K562 (cell line): Measurements from ENCODE around the gene HCRTR1.

Source experiments
- ATF7 ChIP-seq: fragments of 450-650 bp; IDR thresholded peaks from 2 replicates; pipeline ENCODE4 v1.7.1; 2014; ENCODE audit warnings: mild to moderate bottlenecking, moderate library complexity
- CTCF ChIP-seq, 3 experiments: IDR thresholded peaks in 2 of 3; conservative IDR thresholded peaks in 1 of 3; 2 replicates each; pipeline ENCODE4 v1.5.1; 2011 to 2012; ENCODE audit warnings: low read length in 3 of 3, mild to moderate bottlenecking in 3 of 3, control low read depth in 2 of 3, improper control_type of control experiment in 1 of 3, inconsistent platforms in 1 of 3, low read depth in 1 of 3, mixed read lengths in 1 of 3, moderate library complexity in 1 of 3; ENCODE audit not compliant: insufficient read depth in 2 of 3
- EP300 ChIP-seq: IDR thresholded peaks from 2 replicates; pipeline ENCODE4 v1.6.1; 2012; ENCODE audit warnings: low read length, improper control_type of control experiment
- FOXK2 ChIP-seq, 2 experiments: fragments of 450-650 bp; IDR thresholded peaks in 1 of 2; conservative IDR thresholded peaks in 1 of 2; 2 replicates each; pipeline ENCODE4 v1.6.1; 2016; ENCODE audit warnings: low read depth in 2 of 2, mild to moderate bottlenecking in 1 of 2
- NFRKB ChIP-seq: fragments of 450-650 bp; IDR thresholded peaks from 2 replicates; pipeline ENCODE4 v1.6.1; 2016; ENCODE audit warnings: low read depth
- PBX2 ChIP-seq, 2 experiments: IDR thresholded peaks in 1 of 2; conservative IDR thresholded peaks in 1 of 2; 2 replicates each; pipeline ENCODE4 v1.6.1; 2016; ENCODE audit warnings: low read depth in 2 of 2, mild to moderate bottlenecking in 1 of 2, missing compliant biosample characterization in 1 of 2, missing genetic modification characterization in 1 of 2, moderate library complexity in 1 of 2
- POLR2AphosphoS5 ChIP-seq: IDR thresholded peaks from 2 replicates; pipeline ENCODE4 v1.6.1; 2011; ENCODE audit warnings: mild to moderate bottlenecking, low read depth, low read length, moderate library complexity; ENCODE audit not compliant: control insufficient read depth, insufficient read depth
- YY1 ChIP-seq, 3 experiments: IDR thresholded peaks; 2 replicates each; pipeline ENCODE4 v1.6.1; 2011; ENCODE audit warnings: low read length in 2 of 3, mild to moderate bottlenecking in 2 of 3, moderate library complexity in 2 of 3, borderline replicate concordance in 1 of 3, control low read depth in 1 of 3, low read depth in 1 of 3; ENCODE audit not compliant: insufficient read depth in 3 of 3, insufficient replicate concordance in 2 of 3, control insufficient read depth in 1 of 3, insufficient read length in 1 of 3; ENCODE audit errors: extremely low read depth in 1 of 3
- ZNF354B ChIP-seq: fragments of 250-450 bp; sonication (Bioruptor Pico); IDR thresholded peaks from 2 replicates; pipeline ENCODE4 v1.4.0; 2020
- TF ChIP-seq, protein P1 (sequence below): sonication (generic); formaldehyde crosslinking; IDR thresholded peaks from 2 replicates; pipeline ENCODE4 v1.8.0; 2023; ENCODE audit warnings: missing genetic modification reagents, mild to moderate bottlenecking, borderline replicate concordance
- TF ChIP-seq, protein P2 (sequence below): sonication (generic); formaldehyde crosslinking; IDR thresholded peaks from 2 replicates; pipeline ENCODE4 v1.8.1; 2023; ENCODE audit warnings: mild to moderate bottlenecking, missing genetic modification reagents

GRCh38 chr1:31591425-31592093, 25.9 kb upstream of the HCRTR1 start:
- no peak for TF ChIP-seq EP300
- no peak for TF ChIP-seq PBX2 (CRISPR knock-in tag; IDR thresholded peaks at IDR 0.05; ENCODE audit: low read depth)
- TF ChIP-seq PBX2 (tag; conservative IDR thresholded peaks at IDR 0.05; ENCODE audit: low read depth) = no peak
- TF ChIP-seq CTCF (IDR thresholded peaks at IDR 0.05 in 2 of 3, conservative IDR thresholded peaks at IDR 0.05 in 1 of 3; ENCODE audit: insufficient read depth in 2 of 3, low read depth in 1 of 3, low read length in 3 of 3) = no peak
- no peak for TF ChIP-seq FOXK2 (conservative IDR thresholded peaks at IDR 0.05 in 1 of 2, IDR thresholded peaks at IDR 0.05 in 1 of 2; ENCODE audit: low read depth in 2 of 2)
- no peak for TF ChIP-seq POLR2AphosphoS5
- TF ChIP-seq, protein P1, sequence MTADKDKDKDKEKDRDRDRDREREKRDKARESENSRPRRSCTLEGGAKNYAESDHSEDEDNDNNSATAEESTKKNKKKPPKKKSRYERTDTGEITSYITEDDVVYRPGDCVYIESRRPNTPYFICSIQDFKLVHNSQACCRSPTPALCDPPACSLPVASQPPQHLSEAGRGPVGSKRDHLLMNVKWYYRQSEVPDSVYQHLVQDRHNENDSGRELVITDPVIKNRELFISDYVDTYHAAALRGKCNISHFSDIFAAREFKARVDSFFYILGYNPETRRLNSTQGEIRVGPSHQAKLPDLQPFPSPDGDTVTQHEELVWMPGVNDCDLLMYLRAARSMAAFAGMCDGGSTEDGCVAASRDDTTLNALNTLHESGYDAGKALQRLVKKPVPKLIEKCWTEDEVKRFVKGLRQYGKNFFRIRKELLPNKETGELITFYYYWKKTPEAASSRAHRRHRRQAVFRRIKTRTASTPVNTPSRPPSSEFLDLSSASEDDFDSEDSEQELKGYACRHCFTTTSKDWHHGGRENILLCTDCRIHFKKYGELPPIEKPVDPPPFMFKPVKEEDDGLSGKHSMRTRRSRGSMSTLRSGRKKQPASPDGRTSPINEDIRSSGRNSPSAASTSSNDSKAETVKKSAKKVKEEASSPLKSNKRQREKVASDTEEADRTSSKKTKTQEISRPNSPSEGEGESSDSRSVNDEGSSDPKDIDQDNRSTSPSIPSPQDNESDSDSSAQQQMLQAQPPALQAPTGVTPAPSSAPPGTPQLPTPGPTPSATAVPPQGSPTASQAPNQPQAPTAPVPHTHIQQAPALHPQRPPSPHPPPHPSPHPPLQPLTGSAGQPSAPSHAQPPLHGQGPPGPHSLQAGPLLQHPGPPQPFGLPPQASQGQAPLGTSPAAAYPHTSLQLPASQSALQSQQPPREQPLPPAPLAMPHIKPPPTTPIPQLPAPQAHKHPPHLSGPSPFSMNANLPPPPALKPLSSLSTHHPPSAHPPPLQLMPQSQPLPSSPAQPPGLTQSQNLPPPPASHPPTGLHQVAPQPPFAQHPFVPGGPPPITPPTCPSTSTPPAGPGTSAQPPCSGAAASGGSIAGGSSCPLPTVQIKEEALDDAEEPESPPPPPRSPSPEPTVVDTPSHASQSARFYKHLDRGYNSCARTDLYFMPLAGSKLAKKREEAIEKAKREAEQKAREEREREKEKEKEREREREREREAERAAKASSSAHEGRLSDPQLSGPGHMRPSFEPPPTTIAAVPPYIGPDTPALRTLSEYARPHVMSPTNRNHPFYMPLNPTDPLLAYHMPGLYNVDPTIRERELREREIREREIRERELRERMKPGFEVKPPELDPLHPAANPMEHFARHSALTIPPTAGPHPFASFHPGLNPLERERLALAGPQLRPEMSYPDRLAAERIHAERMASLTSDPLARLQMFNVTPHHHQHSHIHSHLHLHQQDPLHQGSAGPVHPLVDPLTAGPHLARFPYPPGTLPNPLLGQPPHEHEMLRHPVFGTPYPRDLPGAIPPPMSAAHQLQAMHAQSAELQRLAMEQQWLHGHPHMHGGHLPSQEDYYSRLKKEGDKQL = no peak
- no peak for TF ChIP-seq ZNF354B (CRISPR knock-in tag)
- no peak for TF ChIP-seq ATF7
- no peak for TF ChIP-seq NFRKB
- TF ChIP-seq YY1 (IDR thresholded peaks at IDR 0.05; ENCODE audit: borderline replicate concordance in 1 of 3, control insufficient read depth in 1 of 3, extremely low read depth in 1 of 3, insufficient read depth in 3 of 3, insufficient read length in 1 of 3, insufficient replicate concordance in 2 of 3, low read depth in 1 of 3, low read length in 2 of 3) = no peak
- TF ChIP-seq, protein P2, sequence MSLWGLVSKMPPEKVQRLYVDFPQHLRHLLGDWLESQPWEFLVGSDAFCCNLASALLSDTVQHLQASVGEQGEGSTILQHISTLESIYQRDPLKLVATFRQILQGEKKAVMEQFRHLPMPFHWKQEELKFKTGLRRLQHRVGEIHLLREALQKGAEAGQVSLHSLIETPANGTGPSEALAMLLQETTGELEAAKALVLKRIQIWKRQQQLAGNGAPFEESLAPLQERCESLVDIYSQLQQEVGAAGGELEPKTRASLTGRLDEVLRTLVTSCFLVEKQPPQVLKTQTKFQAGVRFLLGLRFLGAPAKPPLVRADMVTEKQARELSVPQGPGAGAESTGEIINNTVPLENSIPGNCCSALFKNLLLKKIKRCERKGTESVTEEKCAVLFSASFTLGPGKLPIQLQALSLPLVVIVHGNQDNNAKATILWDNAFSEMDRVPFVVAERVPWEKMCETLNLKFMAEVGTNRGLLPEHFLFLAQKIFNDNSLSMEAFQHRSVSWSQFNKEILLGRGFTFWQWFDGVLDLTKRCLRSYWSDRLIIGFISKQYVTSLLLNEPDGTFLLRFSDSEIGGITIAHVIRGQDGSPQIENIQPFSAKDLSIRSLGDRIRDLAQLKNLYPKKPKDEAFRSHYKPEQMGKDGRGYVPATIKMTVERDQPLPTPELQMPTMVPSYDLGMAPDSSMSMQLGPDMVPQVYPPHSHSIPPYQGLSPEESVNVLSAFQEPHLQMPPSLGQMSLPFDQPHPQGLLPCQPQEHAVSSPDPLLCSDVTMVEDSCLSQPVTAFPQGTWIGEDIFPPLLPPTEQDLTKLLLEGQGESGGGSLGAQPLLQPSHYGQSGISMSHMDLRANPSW (CRISPR knock-in tag) = no peak
